Measurements from ENCODE around the gene ANXA2R. TPM values are rescaled to one million over a fixed set of nuclear protein-coding genes. Genes with fewer than 3 reads are reported as not detected.

ANXA2R gene, protein sequence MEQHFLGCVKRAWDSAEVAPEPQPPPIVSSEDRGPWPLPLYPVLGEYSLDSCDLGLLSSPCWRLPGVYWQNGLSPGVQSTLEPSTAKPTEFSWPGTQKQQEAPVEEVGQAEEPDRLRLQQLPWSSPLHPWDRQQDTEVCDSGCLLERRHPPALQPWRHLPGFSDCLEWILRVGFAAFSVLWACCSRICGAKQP
- total RNA-seq, result 2.7 and 4.0 TPM in 2 replicates

DNA sequence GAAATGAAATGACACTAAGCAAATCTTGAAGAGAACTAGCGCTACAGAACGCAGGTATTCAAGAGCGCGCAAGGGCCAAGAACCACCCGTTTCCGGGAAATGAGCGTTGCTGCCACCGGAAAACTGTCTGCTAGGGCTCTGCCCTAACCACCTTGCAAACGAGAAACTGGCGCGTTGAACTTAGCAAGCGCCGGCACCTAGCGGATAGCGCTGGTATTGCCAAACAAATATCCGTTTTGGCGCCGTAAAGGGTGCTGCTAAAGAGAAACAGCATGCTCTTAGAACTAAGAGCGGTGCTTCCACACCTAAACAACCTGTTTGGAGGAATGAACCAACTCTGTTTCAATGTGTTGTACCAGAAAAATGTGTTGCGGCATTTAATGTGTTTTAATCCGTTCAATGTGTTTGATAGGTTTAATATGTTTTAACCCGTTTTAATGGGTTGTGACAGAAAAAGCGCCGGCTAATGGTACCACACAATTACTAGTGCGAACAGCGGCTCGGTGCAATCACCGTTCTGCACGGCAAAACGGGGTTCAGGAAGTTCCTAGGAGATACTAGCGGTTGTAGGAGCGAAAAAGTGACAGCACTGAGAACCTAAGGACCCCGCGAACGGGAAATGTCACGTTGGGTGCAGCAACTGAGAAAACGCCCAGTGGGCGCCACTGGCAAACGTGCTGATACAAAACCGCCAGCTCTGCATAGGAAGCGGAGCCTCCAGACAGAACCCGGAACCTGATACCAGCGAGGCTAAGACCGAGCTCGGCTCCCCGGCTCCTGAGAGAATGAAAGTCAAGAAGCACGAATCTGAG, at the start of gene ANXA2R:
Gene ANXA2R, minus strand, starts transcription at position 33 of the 812 bp plus-strand sequence. CDS start 273 bp downstream, outside the sequence.

Other genes with a start within 250 kb of the ANXA2R start
- gene SELENOP, start 228.4 kb downstream of the ANXA2R start, total RNA-seq, result 13.5 and 68.3 TPM in 2 replicates
- 23.9 and 28.5 TPM in 2 replicates for gene ZNF131, start 80.6 kb upstream of the ANXA2R start, total RNA-seq
- gene NIM1K, start 151.9 kb upstream of the ANXA2R start, total RNA-seq, result 1.8 and 4.0 TPM in 2 replicates